ENCODE data around the gene VEPH1.

VEPH1 gene

DNA sequence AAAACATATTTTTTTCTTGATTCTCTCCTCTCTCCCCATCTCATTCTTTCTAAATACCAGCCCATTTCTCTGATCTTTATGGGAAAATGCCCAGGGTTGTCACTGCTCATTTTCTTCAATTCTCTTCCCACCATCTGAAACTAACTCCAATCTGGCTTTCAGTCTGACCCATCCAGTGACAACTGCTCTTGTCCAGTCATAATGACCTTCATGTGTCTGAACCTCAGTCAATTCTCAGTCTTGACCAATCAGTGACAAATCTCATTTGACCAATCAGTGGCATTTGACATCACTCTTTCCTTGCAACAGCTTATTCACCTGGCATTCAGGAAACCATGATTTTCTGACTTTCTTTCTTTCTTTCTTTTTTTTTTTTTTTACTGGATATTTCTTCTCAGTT is 15.1 kb downstream of the VEPH1 start:
- Histone ChIP-seq H3K4me2 (ENCODE audit: low read length) (no peak overlapping the region), H3K9me2 (replicated peaks; ENCODE audit: control insufficient read depth, low read length) (no peaks in the 10 kb centered on the region), H3K4me3 (ENCODE audit: low read length) (no peak overlapping the region), H4K20me1 (ENCODE audit: control insufficient read depth, insufficient read depth, low read depth, low read length) (no peaks in the 10 kb centered on the region), H3K4me1 (ENCODE audit: control insufficient read depth, low read length) (no peaks in the 10 kb centered on the region), H3K79me2 (ENCODE audit: control insufficient read depth, low read length) (no peaks in the 10 kb centered on the region), H3K9me3 (ENCODE audit: control insufficient read depth, insufficient read depth, low read length) (no peaks in the 10 kb centered on the region), H3K27me3 (ENCODE audit: control insufficient read depth, low read length) (no peaks in the 10 kb centered on the region), H3F3A (ENCODE audit: control insufficient read depth, insufficient read depth) (no peaks in the 10 kb centered on the region), H3K27ac (ENCODE audit: low read depth, low read length) (no peak overlapping the region), H3K36me3 (ENCODE audit: control insufficient read depth, low read length) (no peaks in the 10 kb centered on the region)
- TF ChIP-seq EZH2phosphoT487 (IDR thresholded peaks at IDR 0.05; ENCODE audit: borderline replicate concordance, low read length): no peak
- no peak for TF ChIP-seq CTCF (IDR thresholded peaks at IDR 0.05; ENCODE audit: low read depth, low read length, poor library complexity, severe bottlenecking)

- no peaks in the 10 kb centered on the region for H3F3A ChIP-seq (ENCODE audit: control insufficient read depth, insufficient read depth)
- no peaks in the 10 kb centered on the region for H3K79me2 ChIP-seq (ENCODE audit: control insufficient read depth, low read length)
- TF ChIP-seq EZH2phosphoT487 (IDR thresholded peaks at IDR 0.05; ENCODE audit: borderline replicate concordance, low read length) (no peak), CTCF (IDR thresholded peaks at IDR 0.05; ENCODE audit: low read depth, low read length, poor library complexity, severe bottlenecking) (no peak)
- no peaks in the 10 kb centered on the region for H3K9me3 ChIP-seq (ENCODE audit: control insufficient read depth, insufficient read depth, low read length)
- no peak overlapping the region for H3K4me2 ChIP-seq (ENCODE audit: low read length)
- H4K20me1 ChIP-seq (ENCODE audit: control insufficient read depth, insufficient read depth, low read depth, low read length): no peaks in the 10 kb centered on the region
- H3K9me2 ChIP-seq (replicated peaks; ENCODE audit: control insufficient read depth, low read length): no peaks in the 10 kb centered on the region
- H3K4me1 ChIP-seq (ENCODE audit: control insufficient read depth, low read length): no peaks in the 10 kb centered on the region
- no peak overlapping the region for H3K27ac ChIP-seq (ENCODE audit: low read depth, low read length)
- no peaks in the 10 kb centered on the region for H3K27me3 ChIP-seq (ENCODE audit: control insufficient read depth, low read length)
- no peaks in the 10 kb centered on the region for H3K36me3 ChIP-seq (ENCODE audit: control insufficient read depth, low read length)
- H3K4me3 ChIP-seq (ENCODE audit: low read length): no peak overlapping the region
Measured at GRCh38 chr3:157487339-157487738, 15.9 kb downstream of the VEPH1 start.

- Histone ChIP-seq H3K4me3 (ENCODE audit: low read length) (no peak overlapping the region), H3K4me2 (ENCODE audit: low read length) (no peak overlapping the region), H3K79me2 (ENCODE audit: control insufficient read depth, low read length) (no peaks in the 10 kb centered on the region), H3K36me3 (ENCODE audit: control insufficient read depth, low read length) (no peaks in the 10 kb centered on the region), H4K20me1 (ENCODE audit: control insufficient read depth, insufficient read depth, low read depth, low read length) (no peaks in the 10 kb centered on the region), H3K9me3 (ENCODE audit: control insufficient read depth, insufficient read depth, low read length) (no peaks in the 10 kb centered on the region), H3K27ac (ENCODE audit: low read depth, low read length) (no peak overlapping the region), H3K4me1 (ENCODE audit: control insufficient read depth, low read length) (no peaks in the 10 kb centered on the region), H3F3A (ENCODE audit: control insufficient read depth, insufficient read depth) (no peaks in the 10 kb centered on the region), H3K9me2 (replicated peaks; ENCODE audit: control insufficient read depth, low read length) (no peaks in the 10 kb centered on the region), H3K27me3 (ENCODE audit: control insufficient read depth, low read length) (no peaks in the 10 kb centered on the region)
- TF ChIP-seq EZH2phosphoT487 (IDR thresholded peaks at IDR 0.05; ENCODE audit: borderline replicate concordance, low read length) (no peak), CTCF (IDR thresholded peaks at IDR 0.05; ENCODE audit: low read depth, low read length, poor library complexity, severe bottlenecking) (no peak)
Measured at GRCh38 chr3:157479464-157480243, 23.6 kb downstream of the VEPH1 start.

Measured in DOHH2 (cell line).